Activated CD8-positive, alpha-beta memory T cell treated with anti-CD3 and anti-CD28 coated beads, Interleukin-2, amount 50 U/mL, for 24 hours (primary cell): Measurements from ENCODE around the gene FCGBP.

Source experiments
- DNase-seq: peaks from one replicate; pipeline ENCODE4 v3.0.0-alpha.2; 2020; ENCODE audit errors: extremely low read depth

FCGBP gene

GRCh38 chr19:39946532-39946931 lies 12.1 kb upstream of the FCGBP start:
- no peak for DNase-seq

- no peak for DNase-seq
These were observed 9.2 kb upstream of the FCGBP start for GRCh38 chr19:39943586-39943985.

DNA sequence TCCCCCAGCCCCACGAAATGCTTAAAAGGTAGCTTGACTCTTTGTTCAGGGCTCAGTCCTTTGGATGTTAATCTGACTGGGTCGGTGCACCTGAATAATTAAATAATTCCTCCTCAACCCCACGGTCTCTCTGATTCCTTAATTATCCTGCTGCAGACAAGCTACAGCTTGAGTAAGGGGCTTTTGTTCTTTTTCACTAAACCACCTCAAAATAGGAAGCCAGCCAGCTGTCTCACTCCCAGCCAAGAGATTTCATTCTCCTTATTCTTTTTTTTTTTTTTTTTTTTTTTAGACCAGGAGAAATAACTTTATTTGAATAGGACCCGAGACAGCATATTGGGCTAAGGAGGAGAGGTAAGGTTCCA lies 7.9 kb upstream of the FCGBP start:
- DNase-seq, result no peak

- no peak for DNase-seq
These were observed 7.4 kb upstream of the FCGBP start for GRCh38 chr19:39941615-39942365.

DNA sequence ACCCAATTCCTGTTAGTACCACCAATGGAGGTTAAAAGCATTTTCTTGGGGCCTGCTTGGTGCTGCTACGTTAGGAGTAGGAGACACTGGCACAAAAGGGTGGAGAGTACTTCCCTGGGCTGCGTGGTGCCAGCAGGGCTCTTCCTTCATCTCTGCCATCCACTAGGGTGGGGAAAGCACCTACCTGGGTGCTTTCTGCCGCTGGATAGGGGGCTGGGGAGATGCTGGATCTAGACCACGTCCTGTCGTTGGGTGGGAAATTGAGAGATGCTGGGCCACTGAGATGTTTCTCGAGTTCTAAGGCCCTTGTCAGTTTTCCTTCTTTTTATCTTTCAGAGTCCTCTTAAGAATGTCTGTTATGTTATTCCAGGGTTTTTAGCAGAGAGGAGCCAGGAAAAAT lies 6.7 kb upstream of the FCGBP start:
- no peak for DNase-seq

DNA sequence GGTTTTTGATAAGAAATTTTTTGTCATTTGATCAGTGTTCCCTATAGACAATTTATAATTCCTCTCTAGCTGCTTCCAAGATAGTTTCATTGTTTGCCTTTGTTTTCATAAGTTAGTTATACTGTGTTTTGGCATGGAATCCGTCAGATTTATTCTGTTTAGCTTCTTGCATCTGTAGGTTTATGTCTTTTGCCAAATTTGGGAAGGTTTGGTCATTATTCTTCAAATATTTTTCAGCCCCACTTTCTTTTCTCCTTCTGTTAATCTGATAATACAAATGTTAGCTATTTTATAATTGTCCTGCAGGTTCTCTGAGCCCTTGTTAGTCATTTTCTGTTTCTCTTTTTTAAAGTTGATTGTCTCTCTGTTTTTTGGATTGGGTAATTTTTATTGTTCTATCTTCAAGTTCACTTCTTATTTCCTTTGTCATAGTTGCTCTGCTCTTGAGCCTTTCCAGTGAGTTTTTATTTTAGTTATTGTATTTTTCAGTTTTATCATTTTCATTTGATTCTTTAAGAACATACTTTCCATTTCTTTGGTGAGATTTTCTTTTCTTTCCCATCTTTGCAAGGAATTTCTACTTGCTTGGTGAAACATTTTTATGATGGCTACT lies 5.9 kb upstream of the FCGBP start:
- DNase-seq, result no peak

DNA sequence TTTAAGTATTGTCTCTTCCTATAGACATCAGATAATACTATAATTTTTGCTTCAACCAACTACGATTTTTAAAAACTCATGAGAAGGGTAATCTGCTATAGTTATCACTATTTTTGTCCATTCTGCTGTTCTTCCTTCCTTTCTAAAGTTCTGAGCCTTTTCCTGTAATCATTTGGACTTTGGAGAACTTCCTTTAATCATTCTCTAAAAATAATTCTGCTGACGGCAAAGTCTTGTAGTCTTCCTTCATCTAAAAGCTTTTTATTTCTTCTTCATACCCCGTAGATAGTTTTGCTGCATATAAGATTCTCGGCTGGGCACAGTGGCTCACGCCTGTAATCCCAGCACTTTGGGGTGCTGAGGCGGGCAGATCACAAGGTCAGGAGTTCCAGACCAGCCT lies 5.1 kb upstream of the FCGBP start:
- DNase-seq, result no peak

DNA sequence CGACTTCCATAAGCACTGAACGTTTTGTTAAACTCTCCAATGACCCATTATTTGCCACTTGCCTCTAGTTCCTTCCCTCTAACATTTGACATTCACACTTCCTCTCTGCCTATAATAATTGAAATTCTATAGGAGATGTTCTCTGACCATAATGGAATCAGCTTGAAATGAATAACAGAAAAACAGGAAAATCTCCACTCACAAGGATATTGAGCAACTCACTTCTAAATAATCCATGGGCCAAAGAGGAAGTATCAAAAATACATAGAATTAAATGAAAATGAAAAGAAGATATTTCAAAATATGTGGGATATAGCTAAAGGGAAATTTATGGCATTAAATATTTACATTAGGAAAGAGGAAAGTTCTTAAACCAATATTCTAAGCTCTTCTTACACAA lies 3.4 kb upstream of the FCGBP start:
- no peak for DNase-seq

GRCh38 chr19:39937094-39937720 lies 2.8 kb upstream of the FCGBP start:
- no peak for DNase-seq

GRCh38 chr19:39936622-39937021 lies 2.2 kb upstream of the FCGBP start:
- DNase-seq, result no peak

GRCh38 chr19:39936020-39936419 lies 1.6 kb upstream of the FCGBP start:
- no peak for DNase-seq

- DNase-seq, result no peak
These were observed 879 bp upstream of the FCGBP start for GRCh38 chr19:39935364-39935661.

- DNase-seq, result no peak
These were observed 4.7 kb downstream of the FCGBP start for GRCh38 chr19:39929750-39930149.

GRCh38 chr19:39928357-39928725 lies 6.1 kb downstream of the FCGBP start:
- no peak for DNase-seq

DNA sequence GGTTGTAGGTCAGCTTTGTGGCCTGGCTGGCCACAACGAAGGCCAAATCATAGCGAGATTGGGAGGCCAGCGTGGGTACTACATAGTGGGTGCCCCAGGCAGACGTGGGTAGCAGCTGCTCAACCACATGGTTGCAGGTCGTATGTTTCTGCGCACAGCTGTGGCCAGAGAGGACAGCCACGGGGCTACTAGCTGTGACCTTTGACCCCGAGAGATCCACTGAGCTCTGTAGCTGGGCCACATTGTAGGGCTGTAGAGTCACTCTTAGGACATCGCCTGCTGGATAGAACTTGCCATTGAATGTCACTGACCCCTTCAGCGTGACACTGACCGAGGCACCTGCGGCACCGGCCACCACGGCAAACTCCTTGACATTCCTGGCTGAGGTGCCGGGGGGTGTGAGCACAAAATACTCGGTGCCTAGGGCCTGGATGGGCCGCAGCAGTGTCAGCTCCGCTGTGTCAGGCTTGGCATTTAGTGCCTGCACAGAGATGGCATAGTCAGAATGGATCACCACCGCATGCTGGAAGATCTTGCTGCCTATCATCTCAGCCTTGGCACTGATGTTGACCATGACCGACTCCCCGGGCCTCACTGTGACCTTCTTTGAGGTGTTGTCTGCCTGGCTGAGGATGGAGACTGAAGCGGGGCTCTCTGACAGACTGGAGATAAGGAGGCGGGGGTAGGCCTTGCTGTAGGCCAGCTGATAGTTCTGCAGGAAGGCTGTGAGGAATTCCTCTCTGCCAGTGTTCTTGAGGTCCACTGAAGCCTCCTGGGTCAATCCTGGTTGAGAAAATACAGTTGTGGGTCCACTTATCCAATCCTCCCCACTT lies 6.7 kb downstream of the FCGBP start:
- no peak for DNase-seq

- no peak for DNase-seq
These were observed 7.4 kb downstream of the FCGBP start for GRCh38 chr19:39927076-39927475.

DNA sequence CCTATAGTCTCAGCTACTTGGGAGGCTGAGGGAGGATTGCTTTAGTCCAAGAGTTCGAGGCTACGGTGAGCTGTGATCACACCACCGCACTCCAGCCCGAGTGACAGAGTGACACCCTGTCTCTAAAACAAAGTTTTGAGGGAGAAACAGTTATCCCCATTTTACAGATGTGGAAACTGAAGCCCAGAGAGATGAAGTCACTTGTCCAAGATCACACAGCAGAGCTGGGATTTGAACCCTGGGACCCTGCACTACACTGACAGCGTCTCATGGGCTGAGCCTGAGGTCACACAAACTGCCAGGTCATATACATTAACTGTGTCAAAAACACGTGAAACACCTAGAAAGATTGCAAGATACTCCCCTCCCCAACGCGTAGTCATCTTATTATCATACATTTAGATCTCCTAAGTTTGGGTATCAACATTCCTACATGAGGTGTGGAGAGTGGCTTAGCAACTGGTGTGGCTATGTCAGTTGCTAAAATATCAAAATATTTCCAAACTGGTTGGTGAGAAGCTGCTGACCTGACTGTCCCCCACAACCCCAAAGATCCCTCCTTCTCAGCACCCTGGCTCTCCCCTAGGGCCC lies 8.2 kb downstream of the FCGBP start:
- DNase-seq, result no peak

DNA sequence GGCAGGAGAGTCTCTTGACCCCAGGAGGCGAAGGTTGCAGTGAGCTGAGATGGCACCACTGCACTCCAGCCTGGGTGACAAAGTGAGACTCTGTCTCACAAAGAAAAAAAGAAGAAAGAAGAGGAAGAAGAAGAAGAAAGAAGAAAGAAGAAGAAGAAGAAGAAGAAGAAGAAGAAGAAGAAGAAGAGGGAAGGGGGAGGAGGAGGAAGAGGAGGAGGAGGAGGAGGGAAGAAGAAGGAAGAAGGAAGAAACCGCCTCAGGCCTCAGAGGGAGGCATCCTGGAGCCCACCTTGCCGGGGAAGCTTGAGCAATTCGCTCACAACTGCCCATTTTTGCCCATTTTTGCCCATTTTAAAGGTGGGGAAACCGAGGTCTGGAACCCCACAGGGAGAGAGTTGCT lies 9.5 kb downstream of the FCGBP start:
- no peak for DNase-seq

GRCh38 chr19:39924389-39924788 lies 10.0 kb downstream of the FCGBP start:
- DNase-seq, result no peak

DNA sequence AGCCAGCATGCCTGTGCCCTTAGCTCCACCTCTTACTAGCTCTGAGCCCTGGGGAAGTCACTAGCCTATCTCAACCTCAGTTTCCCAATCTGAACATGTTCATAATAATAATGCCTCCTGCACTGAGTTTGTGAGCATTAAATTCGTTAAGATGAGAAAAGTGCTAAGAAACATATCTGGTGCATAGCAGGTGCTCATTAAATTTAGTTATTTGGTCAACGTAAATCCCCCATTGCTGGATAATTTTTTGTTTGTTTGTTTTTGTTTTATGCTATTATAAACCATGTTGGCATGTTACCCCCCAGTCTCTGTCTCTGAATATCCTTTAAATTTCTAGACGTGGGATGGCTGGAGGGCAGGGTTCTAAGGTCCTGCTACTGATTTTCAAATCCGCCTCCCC lies 10.6 kb downstream of the FCGBP start:
- DNase-seq, result no peak

GRCh38 chr19:39919976-39920375 lies 14.5 kb downstream of the FCGBP start:
- DNase-seq, result no peak

GRCh38 chr19:39918183-39918651 lies 16.2 kb downstream of the FCGBP start:
- no peak for DNase-seq
